A673 (cell line): ENCODE results near the gene NAP1L5. TPM values are rescaled to one million over a fixed set of nuclear protein-coding genes. Genes with fewer than 3 reads are reported as not detected.

Source experiments
- BruUV-seq: library from RNA; stranded (reverse); fragments of 400-500 nt; replicated peaks from 2 replicates; lab custom pipeline; 2021; lab: Mats Ljungman, UMichigan
- CTCF ChIA-PET: fragments of 300-600 bp; sonication (Branson Sonifier 250); formaldehyde crosslinking; loops from one replicate; lab custom pipeline; 2022; ENCODE audit warnings: antibody characterized with exemption; lab: Charles Lee
- POLR2A ChIA-PET: fragments of 300-600 bp; sonication (Branson Sonifier 250); formaldehyde crosslinking; loops from one replicate; lab custom pipeline; 2022; ENCODE audit warnings: antibody characterized with exemption; ENCODE audit not compliant: low non-redundant PET; lab: Charles Lee
- DNase-seq: peaks from one replicate; pipeline ENCODE4 v3.0.0-alpha.2; 2015; ENCODE audit warnings: low spot score
- H3K27ac ChIP-seq: fragments of 200-600 bp; sonication (generic); 2 replicates; pipeline ENCODE4 v1.5.1; 2016; ENCODE audit warnings: mixed run types, low read depth, mild to moderate bottlenecking, mixed read lengths, antibody characterized with exemption, low read length; ENCODE audit not compliant: poor library complexity, severe bottlenecking
- H3K27me3 ChIP-seq: fragments of 200-600 bp; sonication (generic); replicated peaks from 2 replicates; pipeline ENCODE4 v1.6.1; 2017; ENCODE audit warnings: mixed run types, low read depth, mild to moderate bottlenecking, mixed read lengths, antibody characterized with exemption, low read length; ENCODE audit not compliant: insufficient read depth, poor library complexity
- H3K36me3 ChIP-seq: fragments of 200-600 bp; sonication (generic); 2 replicates; pipeline ENCODE4 v1.6.1; 2016; ENCODE audit warnings: mixed run types, mild to moderate bottlenecking, mixed read lengths, antibody characterized with exemption, low read length; ENCODE audit not compliant: insufficient read depth, poor library complexity, severe bottlenecking
- H3K4me1 ChIP-seq: fragments of 200-600 bp; sonication (generic); 2 replicates; pipeline ENCODE4 v1.6.1; 2017; ENCODE audit warnings: mixed run types, mild to moderate bottlenecking, mixed read lengths, antibody characterized with exemption, low read length; ENCODE audit not compliant: insufficient read depth, poor library complexity, severe bottlenecking
- H3K4me3 ChIP-seq: fragments of 200-600 bp; sonication (generic); 2 replicates; pipeline ENCODE4 v1.5.1; 2016; ENCODE audit warnings: low read depth, mixed run types, mild to moderate bottlenecking, mixed read lengths, low read length; ENCODE audit not compliant: poor library complexity, severe bottlenecking
- H3K9me3 ChIP-seq: fragments of 200-600 bp; sonication (generic); 2 replicates; pipeline ENCODE4 v1.6.1; 2016; ENCODE audit warnings: mixed run types, low read depth, mild to moderate bottlenecking, mixed read lengths, antibody characterized with exemption, low read length; ENCODE audit not compliant: poor library complexity, severe bottlenecking
- EZH2 ChIP-seq: fragments of 200-600 bp; sonication (generic); IDR thresholded peaks from 2 replicates; pipeline ENCODE4 v1.6.1; 2017; ENCODE audit warnings: borderline replicate concordance, low read depth, mild to moderate bottlenecking, mixed read lengths, antibody characterized with exemption, low read length; ENCODE audit not compliant: poor library complexity, severe bottlenecking
- intact Hi-C: fragments of 100-400 bp; cut with micrococcal nuclease; formaldehyde crosslinking; loops from one replicate; pipeline ENCODE4 v1.10.0; 2022; ENCODE audit not compliant: unreplicated experiment
- total RNA-seq: library from RNA; stranded (reverse); gene quantifications from 2 replicates; pipeline ENCODE4 v1.2.3, GENCODE V29; 2021
- TF ChIP-seq, protein P1 (sequence below): fragments of 300-800, 200-600 bp; sonication (generic); conservative IDR thresholded peaks from 2 replicates; pipeline ENCODE4 v1.5.1; 2017; ENCODE audit warnings: low read depth, mild to moderate bottlenecking, antibody characterized with exemption, low read length, moderate library complexity, mixed read lengths

Gene NAP1L5
- total RNA-seq, 1 experiment from 2014 or later: not detected

DNA sequence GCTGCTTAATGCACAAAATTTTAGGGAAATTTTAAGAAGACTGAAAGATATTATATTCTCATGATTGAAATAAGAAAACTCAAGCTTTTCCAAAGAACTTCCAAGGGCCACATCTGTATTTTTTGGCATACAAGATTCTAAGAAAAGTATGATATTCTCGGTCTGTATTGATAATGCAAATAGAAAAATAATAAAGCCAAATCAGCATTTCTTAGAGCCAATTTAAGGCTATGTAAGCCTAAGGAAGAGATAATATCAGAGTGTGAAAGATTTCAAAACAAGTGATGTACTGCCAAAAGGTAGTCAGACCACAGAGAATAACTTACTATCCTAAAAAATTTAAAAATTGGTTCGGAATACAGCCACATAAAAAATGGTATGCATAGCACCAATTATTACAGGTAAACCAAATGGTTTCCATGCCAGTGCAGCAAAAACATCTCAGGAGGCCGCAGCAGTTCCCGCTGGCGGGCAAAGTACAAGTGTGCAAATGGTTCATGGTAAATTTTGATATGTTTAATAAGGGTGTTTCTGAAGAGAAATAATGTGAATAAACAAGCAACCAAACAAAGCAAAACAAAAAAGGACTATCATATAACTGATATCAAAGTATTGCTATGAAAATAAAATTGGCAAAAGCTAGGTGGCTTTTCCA lies 35.2 kb upstream of the NAP1L5 start:
- ChIA-PET POLR2A (no interaction called here), CTCF (no interaction called here)
- no peak for DNase-seq
- H3K9me3 ChIP-seq: no peaks in the 10 kb centered on the region
- H3K36me3 ChIP-seq: no peaks in the 10 kb centered on the region
- no TSS peak for BruUV-seq
- TF ChIP-seq, protein P1, sequence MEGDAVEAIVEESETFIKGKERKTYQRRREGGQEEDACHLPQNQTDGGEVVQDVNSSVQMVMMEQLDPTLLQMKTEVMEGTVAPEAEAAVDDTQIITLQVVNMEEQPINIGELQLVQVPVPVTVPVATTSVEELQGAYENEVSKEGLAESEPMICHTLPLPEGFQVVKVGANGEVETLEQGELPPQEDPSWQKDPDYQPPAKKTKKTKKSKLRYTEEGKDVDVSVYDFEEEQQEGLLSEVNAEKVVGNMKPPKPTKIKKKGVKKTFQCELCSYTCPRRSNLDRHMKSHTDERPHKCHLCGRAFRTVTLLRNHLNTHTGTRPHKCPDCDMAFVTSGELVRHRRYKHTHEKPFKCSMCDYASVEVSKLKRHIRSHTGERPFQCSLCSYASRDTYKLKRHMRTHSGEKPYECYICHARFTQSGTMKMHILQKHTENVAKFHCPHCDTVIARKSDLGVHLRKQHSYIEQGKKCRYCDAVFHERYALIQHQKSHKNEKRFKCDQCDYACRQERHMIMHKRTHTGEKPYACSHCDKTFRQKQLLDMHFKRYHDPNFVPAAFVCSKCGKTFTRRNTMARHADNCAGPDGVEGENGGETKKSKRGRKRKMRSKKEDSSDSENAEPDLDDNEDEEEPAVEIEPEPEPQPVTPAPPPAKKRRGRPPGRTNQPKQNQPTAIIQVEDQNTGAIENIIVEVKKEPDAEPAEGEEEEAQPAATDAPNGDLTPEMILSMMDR: no peak
- TF ChIP-seq EZH2: no peak
- no peaks in the 10 kb centered on the region for H3K27me3 ChIP-seq
- no peak overlapping the region for H3K27ac ChIP-seq
- intact Hi-C loops: no loop called here
- peaks cover 22% of the 10 kb centered on the region for H3K4me1 ChIP-seq
- H3K4me3 ChIP-seq: no peak overlapping the region

DNA sequence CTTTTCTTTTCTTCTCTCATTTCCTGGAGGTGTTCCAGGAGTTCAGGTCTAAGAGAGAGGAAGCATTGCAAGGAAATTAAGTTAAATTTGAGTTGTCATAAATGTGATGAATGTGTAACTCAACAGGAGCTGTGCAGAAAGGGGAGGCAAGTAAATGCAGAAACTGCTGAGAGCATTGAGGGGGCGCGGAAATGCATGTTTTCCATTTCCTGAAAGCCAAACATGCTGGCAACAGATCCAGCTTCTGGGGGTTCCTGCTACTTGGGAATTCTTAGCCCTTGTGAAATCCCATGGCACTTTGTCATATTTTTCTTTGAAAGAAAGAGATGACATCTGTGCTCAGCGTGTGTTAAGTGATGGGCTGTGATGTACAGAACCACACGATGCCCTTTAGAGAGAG lies 33.8 kb upstream of the NAP1L5 start:
- intact Hi-C loops: no loop called here
- ChIA-PET POLR2A (no interaction called here), CTCF (no interaction called here)
- H3K9me3 ChIP-seq: no peaks in the 10 kb centered on the region
- no peaks in the 10 kb centered on the region for H3K36me3 ChIP-seq
- H3K27me3 ChIP-seq: no peaks in the 10 kb centered on the region
- TF ChIP-seq, protein P1: no peak
- TF ChIP-seq EZH2: no peak
- no TSS peak for BruUV-seq
- peaks cover 22% of the 10 kb centered on the region for H3K4me1 ChIP-seq
- H3K27ac ChIP-seq: no peak overlapping the region
- peak; percentile 79 for DNase-seq
- H3K4me3 ChIP-seq: no peak overlapping the region

GRCh38 chr4:88730811-88731210 lies 33.2 kb upstream of the NAP1L5 start:
- no peak for TF ChIP-seq EZH2
- TF ChIP-seq, protein P1: no peak
- no peaks in the 10 kb centered on the region for H3K27me3 ChIP-seq
- no peaks in the 10 kb centered on the region for H3K36me3 ChIP-seq
- H3K9me3 ChIP-seq: no peaks in the 10 kb centered on the region
- CTCF ChIA-PET: no interaction called here
- intact Hi-C loops: no loop called here
- BruUV-seq: no TSS peak
- DNase-seq: no peak
- H3K27ac ChIP-seq: no peak overlapping the region
- peaks cover 22% of the 10 kb centered on the region for H3K4me1 ChIP-seq
- H3K4me3 ChIP-seq: no peak overlapping the region
- POLR2A ChIA-PET: no interaction called here
